Smooth muscle cell (in vitro differentiated cells): ENCODE data around the gene CAMLG. TPM values are rescaled to one million over a fixed set of nuclear protein-coding genes. Genes with fewer than 3 reads are reported as not detected.

Source experiments
- DNase-seq: peaks from one replicate; lab custom pipeline; 2025; ENCODE audit not compliant: unreplicated experiment; lab: John Stamatoyannopoulos, UW
- H2AFZ ChIP-seq: fragments of 200-600 bp; sonication (generic); 2 replicates; pipeline ENCODE4 v1.6.0; 2016; ENCODE audit warnings: antibody characterized with exemption, low read depth, mild to moderate bottlenecking
- H3F3A ChIP-seq: fragments of 200-600 bp; sonication (generic); 2 replicates; pipeline ENCODE4 v1.6.0; 2017; ENCODE audit warnings: antibody characterized with exemption, low read depth
- H3K27ac ChIP-seq: fragments of 200-600 bp; sonication (generic); 2 replicates; pipeline ENCODE4 v1.5.1; 2016; ENCODE audit warnings: low read depth, mild to moderate bottlenecking
- H3K27me3 ChIP-seq: fragments of 200-600 bp; sonication (generic); 2 replicates; pipeline ENCODE4 v1.6.1; 2016; ENCODE audit warnings: low read depth, mild to moderate bottlenecking
- H3K36me3 ChIP-seq: fragments of 200-600 bp; sonication (generic); 2 replicates; pipeline ENCODE4 v1.5.1; 2016; ENCODE audit warnings: low read depth
- H3K4me1 ChIP-seq: fragments of 200-600 bp; sonication (generic); 2 replicates; pipeline ENCODE4 v1.5.1; 2016; ENCODE audit warnings: low read depth
- H3K4me2 ChIP-seq: fragments of 200-600 bp; sonication (generic); 2 replicates; pipeline ENCODE4 v1.6.0; 2016; ENCODE audit warnings: mild to moderate bottlenecking
- H3K4me3 ChIP-seq: fragments of 200-600 bp; sonication (generic); 2 replicates; pipeline ENCODE4 v1.5.1; 2016; ENCODE audit warnings: mild to moderate bottlenecking
- H3K79me2 ChIP-seq: fragments of 200-600 bp; sonication (generic); 2 replicates; pipeline ENCODE4 v1.6.0; 2016; ENCODE audit warnings: low read depth, mild to moderate bottlenecking
- H3K9ac ChIP-seq: fragments of 200-600 bp; sonication (generic); 2 replicates; pipeline ENCODE4 v1.6.0; 2016; ENCODE audit warnings: low read depth
- H3K9me3 ChIP-seq: fragments of 200-600 bp; sonication (generic); replicated peaks from 2 replicates; pipeline ENCODE4 v1.5.1; 2016; ENCODE audit warnings: low read depth
- H4K20me1 ChIP-seq: fragments of 200-600 bp; sonication (generic); 2 replicates; pipeline ENCODE4 v1.6.0; 2016; ENCODE audit warnings: low read depth
- WGBS: methylation state at CpG from one replicate; pipeline ENCODE4 v1.1.7; 2016; ENCODE audit warnings: low lambda C conversion rate; 5-methylcytosine and 5-hydroxymethylcytosine counted together
- polyA plus RNA-seq: library from polyadenylated mRNA; unstranded; fragments of >200 nt; fragmentation: Nextera tagmentation; extraction: Ambion mirVana; gene quantifications from 2 replicates; pipeline ENCODE4 v1.2.1, GENCODE V29; 2016
- total RNA-seq: library from RNA; depleted of rRNA; stranded (reverse); fragments of >200 nt; gene quantifications from 2 replicates; pipeline ENCODE4 v1.2.3, GENCODE V29; 2014
- TF ChIP-seq, protein P1 (sequence below): fragments of 200-600 bp; sonication (generic); IDR thresholded peaks from 2 replicates; pipeline ENCODE4 v1.5.1; 2017; ENCODE audit warnings: borderline replicate concordance, mild to moderate bottlenecking, antibody characterized with exemption; ENCODE audit not compliant: insufficient read depth, poor library complexity, severe bottlenecking

CAMLG gene
- total and polyA plus RNA-seq, 2 experiments from 2014 or later: 29.1 to 35.4 TPM

DNA sequence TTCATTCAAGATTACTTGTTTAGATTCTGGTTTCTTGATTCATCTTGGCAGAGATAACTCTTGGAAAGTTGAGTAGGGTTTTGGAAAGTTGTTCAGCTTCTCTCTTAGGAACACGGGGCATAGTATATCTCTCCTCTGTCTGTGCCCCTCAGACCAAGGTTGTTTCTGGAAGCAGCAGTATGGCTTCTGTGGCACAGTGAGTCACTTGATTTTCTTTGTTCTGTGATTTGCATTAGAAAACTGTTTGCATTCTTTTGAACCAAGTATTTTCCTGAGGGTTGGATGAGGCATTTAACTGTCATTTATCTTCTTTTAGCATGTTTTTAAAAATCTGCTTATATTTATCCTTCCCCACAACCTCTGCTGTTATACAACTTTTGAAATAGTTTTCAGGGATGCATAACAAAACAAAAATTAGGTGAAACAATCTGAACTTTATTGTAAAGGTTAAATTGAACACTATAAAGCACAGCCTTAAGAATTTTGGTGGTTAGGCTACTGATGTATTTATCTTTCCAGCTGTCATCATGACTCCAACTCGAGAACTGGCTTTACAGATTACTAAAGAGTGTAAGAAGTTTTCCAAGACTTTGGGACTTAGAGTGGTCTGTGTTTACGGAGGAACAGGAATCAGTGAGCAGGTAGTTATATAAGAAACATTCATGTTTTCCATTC lies 46.7 kb downstream of the CAMLG start:
- Histone ChIP-seq H3K9me3 (no peaks in the 10 kb centered on the region), H3K79me2 (no peaks in the 10 kb centered on the region), H3F3A (no peaks in the 10 kb centered on the region), H3K27ac (peak overlapping the region; percentile 51), H4K20me1 (no peaks in the 10 kb centered on the region), H3K4me2 (no peak overlapping the region), H3K4me3 (no peak overlapping the region), H3K36me3 (peaks cover 43% of the 10 kb centered on the region), H3K27me3 (no peaks in the 10 kb centered on the region), H2AFZ (no peak overlapping the region), H3K4me1 (no peaks in the 10 kb centered on the region), H3K9ac (no peak overlapping the region)
- WGBS: 78% methylated on average over 3 of the region's 3 CpGs
- TF ChIP-seq, protein P1, sequence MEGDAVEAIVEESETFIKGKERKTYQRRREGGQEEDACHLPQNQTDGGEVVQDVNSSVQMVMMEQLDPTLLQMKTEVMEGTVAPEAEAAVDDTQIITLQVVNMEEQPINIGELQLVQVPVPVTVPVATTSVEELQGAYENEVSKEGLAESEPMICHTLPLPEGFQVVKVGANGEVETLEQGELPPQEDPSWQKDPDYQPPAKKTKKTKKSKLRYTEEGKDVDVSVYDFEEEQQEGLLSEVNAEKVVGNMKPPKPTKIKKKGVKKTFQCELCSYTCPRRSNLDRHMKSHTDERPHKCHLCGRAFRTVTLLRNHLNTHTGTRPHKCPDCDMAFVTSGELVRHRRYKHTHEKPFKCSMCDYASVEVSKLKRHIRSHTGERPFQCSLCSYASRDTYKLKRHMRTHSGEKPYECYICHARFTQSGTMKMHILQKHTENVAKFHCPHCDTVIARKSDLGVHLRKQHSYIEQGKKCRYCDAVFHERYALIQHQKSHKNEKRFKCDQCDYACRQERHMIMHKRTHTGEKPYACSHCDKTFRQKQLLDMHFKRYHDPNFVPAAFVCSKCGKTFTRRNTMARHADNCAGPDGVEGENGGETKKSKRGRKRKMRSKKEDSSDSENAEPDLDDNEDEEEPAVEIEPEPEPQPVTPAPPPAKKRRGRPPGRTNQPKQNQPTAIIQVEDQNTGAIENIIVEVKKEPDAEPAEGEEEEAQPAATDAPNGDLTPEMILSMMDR: no peak
- no peak for DNase-seq

DNA sequence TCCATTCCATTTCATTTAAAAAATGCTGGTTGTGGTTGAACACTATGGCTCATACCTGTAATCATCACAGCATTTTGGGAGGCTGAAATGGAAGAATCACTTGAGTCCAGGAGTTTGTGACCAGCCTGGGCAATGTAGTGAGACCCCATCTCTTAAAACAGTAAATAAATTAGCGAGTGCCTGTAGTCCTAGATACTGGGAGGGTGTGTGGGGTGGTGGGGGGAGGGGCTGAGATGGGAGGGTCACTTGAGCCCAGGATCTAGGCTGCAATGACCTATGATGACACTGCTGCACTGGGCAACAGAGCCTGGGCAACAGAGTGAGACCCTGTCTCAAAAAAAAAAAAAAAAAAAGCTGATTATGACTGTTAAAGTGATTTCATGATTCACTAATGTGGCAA lies 49.3 kb downstream of the CAMLG start:
- no peaks in the 10 kb centered on the region for H4K20me1 ChIP-seq
- no peaks in the 10 kb centered on the region for H3K79me2 ChIP-seq
- no peaks in the 10 kb centered on the region for H3K4me1 ChIP-seq
- H3K4me3 ChIP-seq: no peak overlapping the region
- H3K9me3 ChIP-seq: no peaks in the 10 kb centered on the region
- H3K36me3 ChIP-seq: peaks cover 47% of the 10 kb centered on the region
- WGBS: 100% methylated on average over 1 of the region's 1 CpG
- H3F3A ChIP-seq: no peaks in the 10 kb centered on the region
- H2AFZ ChIP-seq: no peak overlapping the region
- H3K27ac ChIP-seq: no peak overlapping the region
- no peak overlapping the region for H3K9ac ChIP-seq
- DNase-seq: no peak
- no peak overlapping the region for H3K4me2 ChIP-seq
- TF ChIP-seq, protein P1: no peak
- H3K27me3 ChIP-seq: no peaks in the 10 kb centered on the region

DNA sequence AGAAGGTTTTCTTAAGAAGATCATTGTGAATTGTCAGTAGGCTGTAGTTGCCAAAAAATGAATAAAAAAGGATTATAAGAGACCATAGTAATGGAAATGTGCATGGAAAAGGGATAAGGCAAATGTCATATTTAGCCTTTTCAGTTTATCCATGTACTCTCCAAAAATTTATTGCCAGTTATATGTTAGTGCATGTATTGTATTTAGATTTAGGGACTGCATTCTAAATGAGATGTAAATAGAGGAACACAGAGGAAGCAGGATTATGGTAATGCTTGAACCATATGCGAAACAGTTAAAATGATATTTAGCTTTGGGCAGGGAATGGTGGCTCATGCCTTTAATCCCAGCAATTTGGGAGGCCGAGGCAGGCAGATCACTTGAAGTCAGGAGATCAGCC lies 53.2 kb downstream of the CAMLG start:
- Histone ChIP-seq H3K79me2 (no peaks in the 10 kb centered on the region), H3K9ac (no peak overlapping the region), H3K27me3 (no peaks in the 10 kb centered on the region), H4K20me1 (no peaks in the 10 kb centered on the region), H3K4me2 (no peak overlapping the region), H3K4me3 (no peak overlapping the region), H3K36me3 (peaks cover 50% of the 10 kb centered on the region), H3K27ac (no peak overlapping the region), H3K9me3 (no peaks in the 10 kb centered on the region), H3F3A (no peaks in the 10 kb centered on the region), H2AFZ (no peak overlapping the region), H3K4me1 (no peaks in the 10 kb centered on the region)
- DNase-seq: no peak
- WGBS: 90% methylated on average over 2 of the region's 2 CpGs
- TF ChIP-seq, protein P1: no peak

DNA sequence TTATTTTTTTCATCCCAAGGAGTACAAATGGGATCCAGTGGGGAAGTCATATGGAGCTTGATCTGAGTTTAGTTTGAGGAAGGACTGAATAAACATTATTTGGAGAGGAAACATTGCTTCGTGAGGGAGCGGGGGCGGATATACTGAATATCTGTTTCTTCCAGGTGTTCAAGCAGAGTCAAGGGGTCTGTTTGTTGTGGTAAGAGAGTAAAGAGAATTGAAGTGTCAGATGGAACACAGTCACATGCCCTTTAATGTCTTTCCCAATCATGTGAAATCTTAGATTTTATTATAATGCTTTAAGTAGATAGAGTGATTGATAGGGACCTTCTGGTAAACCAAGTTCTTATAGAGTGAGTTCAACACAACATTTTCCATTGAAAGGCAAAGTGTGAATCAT lies 53.9 kb downstream of the CAMLG start:
- H3K36me3 ChIP-seq: peaks cover 50% of the 10 kb centered on the region
- H3K79me2 ChIP-seq: no peaks in the 10 kb centered on the region
- no peaks in the 10 kb centered on the region for H3K9me3 ChIP-seq
- 93% methylated on average over 3 of the region's 3 CpGs for WGBS
- TF ChIP-seq, protein P1: no peak
- no peak for DNase-seq
- H3K4me3 ChIP-seq: no peak overlapping the region
- no peaks in the 10 kb centered on the region for H4K20me1 ChIP-seq
- no peak overlapping the region for H3K27ac ChIP-seq
- H3K9ac ChIP-seq: no peak overlapping the region
- H3K27me3 ChIP-seq: no peaks in the 10 kb centered on the region
- H3F3A ChIP-seq: no peaks in the 10 kb centered on the region
- no peaks in the 10 kb centered on the region for H3K4me1 ChIP-seq
- H3K4me2 ChIP-seq: no peak overlapping the region
- no peak overlapping the region for H2AFZ ChIP-seq
